ENCODE measurements around the gene CPT1A.
A peak's percentile ranks its signal among the peaks of the same experiment; 100 is the strongest.

Gene CPT1A

DNA sequence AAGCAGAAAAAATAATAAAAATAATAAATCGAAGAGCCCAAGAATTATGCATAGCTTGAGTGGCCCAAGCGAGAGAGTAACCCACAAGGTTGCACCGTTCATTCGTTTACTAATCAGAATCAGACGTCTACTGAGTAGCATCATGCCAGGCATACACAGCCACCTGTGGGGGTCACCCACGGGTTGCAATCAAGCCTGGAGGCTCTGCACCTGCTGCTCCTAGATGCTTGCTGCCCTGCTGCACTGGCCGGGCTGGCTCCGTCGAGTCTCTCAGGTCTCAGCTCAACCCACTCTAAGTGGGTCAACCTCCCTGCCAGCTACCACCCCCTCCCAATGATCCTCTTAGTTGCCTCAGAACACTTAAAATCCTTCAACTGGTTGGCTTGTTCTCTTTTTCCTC is 88.4 kb downstream of the CPT1A start:
- no peaks in the 10 kb centered on the region for H3K9me3 ChIP-seq (ENCODE audit: insufficient read depth, low read length)
- H3K36me3 ChIP-seq (ENCODE audit: low read length) = no peaks in the 10 kb centered on the region
- H3K27ac ChIP-seq (ENCODE audit: low read depth, low read length) = no peak overlapping the region
- H3K27me3 ChIP-seq (ENCODE audit: low read length) = no peaks in the 10 kb centered on the region
- no peaks in the 10 kb centered on the region for H4K20me1 ChIP-seq (ENCODE audit: low read depth, low read length)
- H3K9me2 ChIP-seq (replicated peaks; ENCODE audit: insufficient read depth, low read length) = no peaks in the 10 kb centered on the region
- H2AFZ ChIP-seq (ENCODE audit: low read depth, low read length, severe bottlenecking) = no peak overlapping the region
- H3K4me2 ChIP-seq (ENCODE audit: low read depth, low read length, poor library complexity, severe bottlenecking) = no peak overlapping the region
- H3K4me3 ChIP-seq (ENCODE audit: insufficient read depth, low read length, poor library complexity, severe bottlenecking) = no peak overlapping the region
- H3F3A ChIP-seq (ENCODE audit: insufficient read depth) = peaks cover 2% of the 10 kb centered on the region; the same call in 1 of the 2 replicates
- no peaks in the 10 kb centered on the region for H3K79me2 ChIP-seq (ENCODE audit: insufficient read depth, low read length)
- no peak overlapping the region for H3K9ac ChIP-seq (ENCODE audit: low read length)
- no peak for TF ChIP-seq EZH2phosphoT487 (conservative IDR thresholded peaks at IDR 0.05; ENCODE audit: low read length)
- TF ChIP-seq CTCF (IDR thresholded peaks at IDR 0.05; ENCODE audit: insufficient read depth, low read length, poor library complexity, severe bottlenecking) = no peak

DNA sequence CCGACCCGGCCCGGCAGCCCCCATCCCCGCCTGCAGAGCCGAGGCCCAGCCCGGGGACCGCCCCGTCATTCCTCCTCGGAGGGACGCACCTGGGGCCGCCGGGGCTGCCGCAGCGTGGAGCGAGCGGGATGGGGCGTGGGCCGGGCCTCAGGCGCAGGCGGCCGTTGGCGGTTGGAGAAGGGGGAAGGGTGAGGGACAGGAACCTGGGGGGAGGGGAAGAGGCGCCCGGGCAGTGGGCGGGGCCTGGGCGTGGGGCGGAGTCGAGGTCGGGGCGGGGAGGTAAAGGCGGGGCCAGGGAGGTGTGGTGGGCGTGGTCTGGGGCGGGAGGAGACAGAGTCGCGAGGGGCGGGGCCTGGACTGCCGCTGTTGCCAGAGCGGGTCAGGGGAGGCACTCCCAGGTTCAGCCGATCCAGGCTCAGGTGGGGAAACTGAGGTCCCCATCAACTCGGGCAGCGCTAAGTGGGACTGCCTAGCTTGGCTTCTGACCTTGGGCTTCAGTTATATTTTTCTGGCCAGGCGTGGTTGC is 90.3 kb downstream of the CPT1A start, which contains the start of gene TESMIN:
Gene TESMIN, minus strand, starts transcription at position 190 of the 526 bp plus-strand sequence. CDS start 860 bp downstream, outside the sequence.
- TF ChIP-seq EZH2phosphoT487 (conservative IDR thresholded peaks at IDR 0.05; ENCODE audit: low read length) = no peak
- TF ChIP-seq CTCF (IDR thresholded peaks at IDR 0.05; ENCODE audit: insufficient read depth, low read length, poor library complexity, severe bottlenecking) = no peak
- H3K36me3 ChIP-seq (ENCODE audit: low read length) = no peaks in the 10 kb centered on the region
- no peaks in the 10 kb centered on the region for H3K9me3 ChIP-seq (ENCODE audit: insufficient read depth, low read length)
- H3K4me3 ChIP-seq (ENCODE audit: insufficient read depth, low read length, poor library complexity, severe bottlenecking) = peak within 1 kb of the TSS; percentile 43
- no peak within 1 kb of the TSS for H2AFZ ChIP-seq (ENCODE audit: low read depth, low read length, severe bottlenecking)
- no peaks in the 10 kb centered on the region for H3K9me2 ChIP-seq (replicated peaks; ENCODE audit: insufficient read depth, low read length)
- no peak within 1 kb of the TSS for H3K27ac ChIP-seq (ENCODE audit: low read depth, low read length)
- peak within 1 kb of the TSS; percentile 44 for H3K4me2 ChIP-seq (ENCODE audit: low read depth, low read length, poor library complexity, severe bottlenecking)
- no peaks in the 10 kb centered on the region for H3K79me2 ChIP-seq (ENCODE audit: insufficient read depth, low read length)
- peaks cover 3% of the 10 kb centered on the region; the same call in 1 of the 2 replicates for H3F3A ChIP-seq (ENCODE audit: insufficient read depth)
- no peak within 1 kb of the TSS for H3K9ac ChIP-seq (ENCODE audit: low read length)
- no peaks in the 10 kb centered on the region for H4K20me1 ChIP-seq (ENCODE audit: low read depth, low read length)
- no peaks in the 10 kb centered on the region for H3K27me3 ChIP-seq (ENCODE audit: low read length)

GRCh38 chr11:68751004-68751325 is 90.8 kb downstream of the CPT1A start:
- no peaks in the 10 kb centered on the region for H4K20me1 ChIP-seq (ENCODE audit: low read depth, low read length)
- H3K9me2 ChIP-seq (replicated peaks; ENCODE audit: insufficient read depth, low read length) = no peaks in the 10 kb centered on the region
- peak overlapping the region; percentile 43 for H3K4me3 ChIP-seq (ENCODE audit: insufficient read depth, low read length, poor library complexity, severe bottlenecking)
- no peak overlapping the region for H3K27ac ChIP-seq (ENCODE audit: low read depth, low read length)
- H3F3A ChIP-seq (ENCODE audit: insufficient read depth) = peaks cover 3% of the 10 kb centered on the region; the same call in 1 of the 2 replicates
- H2AFZ ChIP-seq (ENCODE audit: low read depth, low read length, severe bottlenecking) = no peak overlapping the region
- TF ChIP-seq EZH2phosphoT487 (conservative IDR thresholded peaks at IDR 0.05; ENCODE audit: low read length) (no peak), CTCF (IDR thresholded peaks at IDR 0.05; ENCODE audit: insufficient read depth, low read length, poor library complexity, severe bottlenecking) (no peak)
- no peaks in the 10 kb centered on the region for H3K79me2 ChIP-seq (ENCODE audit: insufficient read depth, low read length)
- no peaks in the 10 kb centered on the region for H3K27me3 ChIP-seq (ENCODE audit: low read length)
- H3K4me2 ChIP-seq (ENCODE audit: low read depth, low read length, poor library complexity, severe bottlenecking) = peak overlapping the region; percentile 44
- no peaks in the 10 kb centered on the region for H3K36me3 ChIP-seq (ENCODE audit: low read length)
- H3K9ac ChIP-seq (ENCODE audit: low read length) = no peak overlapping the region
- H3K9me3 ChIP-seq (ENCODE audit: insufficient read depth, low read length) = no peaks in the 10 kb centered on the region
